ENCODE data around the gene CXorf58. TPM values are rescaled to one million over a fixed set of nuclear protein-coding genes. Genes with fewer than 3 reads are reported as not detected.
A peak's percentile ranks its signal among the peaks of the same experiment; 100 is the strongest.

Gene CXorf58
- total and polyA plus RNA-seq, 2 of the 8 experiments (the other 6 are each of a cell fraction or from before 2014, with no cell fraction given), result 0.05 TPM; not detected in 1

- Histone ChIP-seq H2BK20ac (ENCODE audit: low read length) (no peak overlapping the region), H3K36me3 (ENCODE audit: control insufficient read depth in 2 of 4, insufficient read depth in 4 of 4, low read length in 3 of 4) (no peaks in the 10 kb centered on the region), H3K9ac (replicated peaks in 1 of 4; ENCODE audit: extremely low read depth in 1 of 4, low read depth in 3 of 4, low read length in 3 of 4) (no peak overlapping the region), H3K23ac (ENCODE audit: insufficient read length) (no peak overlapping the region), H3K18ac (ENCODE audit: extremely low read depth, low read length) (no peak overlapping the region), H4K5ac (ENCODE audit: insufficient read length, low read depth, low read length) (no peak overlapping the region), H2BK15ac (ENCODE audit: low read length) (no peak overlapping the region), H3K56ac (replicated peaks; ENCODE audit: insufficient read length, low read depth, low read length) (no peak overlapping the region), H4K20me1 (replicated peaks in 1 of 2; ENCODE audit: control insufficient read depth in 1 of 2, insufficient read depth in 2 of 2, low read length in 2 of 2) (no peaks in the 10 kb centered on the region), H3K79me2 (ENCODE audit: control insufficient read depth in 1 of 2, insufficient read depth in 2 of 2, low read length in 2 of 2) (peaks cover 0 to 41% of the 10 kb centered on the region in 2 experiments; a peak in 2 of 4 replicates), H3K79me1 (ENCODE audit: low read depth, low read length) (no peaks in the 10 kb centered on the region), H2AK5ac (ENCODE audit: low read depth, low read length) (no peak overlapping the region), H3K9me3 (ENCODE audit: insufficient read depth in 2 of 2, low read depth in 1 of 2, low read length in 1 of 2) (no peaks in the 10 kb centered on the region), H2BK12ac (ENCODE audit: low read depth, low read length) (no peak overlapping the region), H2AFZ (ENCODE audit: low read length) (no peak overlapping the region), H2BK5ac (ENCODE audit: low read depth, low read length) (no peak overlapping the region), H3K27ac (ENCODE audit: low read depth, low read length) (no peak overlapping the region), H2BK120ac (replicated peaks; ENCODE audit: low read depth, low read length) (no peak overlapping the region), H3K4me1 (replicated peaks in 1 of 4; ENCODE audit: control insufficient read depth in 3 of 4, insufficient read depth in 4 of 4, low read length in 3 of 4) (peaks cover 2 to 11% (median 3%) of the 10 kb centered on the region in 4 experiments; a peak in 3 of 7 replicates), H4K8ac (ENCODE audit: extremely low read depth, insufficient read depth, low read length) (no peak overlapping the region), H3K14ac (ENCODE audit: insufficient read length) (no peak overlapping the region), H3K4me3 (ENCODE audit: extremely low read depth in 1 of 4, insufficient read depth in 2 of 4, low read depth in 3 of 4, low read length in 4 of 4) (no peak overlapping the region), H3K4me2 (ENCODE audit: insufficient read depth in 1 of 2, low read depth in 2 of 2, low read length in 2 of 2) (no peak overlapping the region), H3K23me2 (ENCODE audit: low read depth, low read length) (no peaks in the 10 kb centered on the region), H3K27me3 (replicated peaks in 1 of 4; ENCODE audit: control insufficient read depth in 3 of 4, extremely low read depth in 1 of 4, insufficient read depth in 3 of 4, low read length in 3 of 4) (no peaks in the 10 kb centered on the region), H3K4ac (replicated peaks; ENCODE audit: insufficient read length, low read depth, low read length) (no peak overlapping the region), H4K91ac (replicated peaks; ENCODE audit: insufficient read length, low read length) (no peak overlapping the region)
- ChIA-PET POLR2A (ENCODE audit: partially characterized antibody) (interaction anchor here (0.5 to 1.8 kb wide), 3 partner anchors 119 to 145 kb away, joined by 3 to 6 read pairs (median 5); partner anchors contain the start of gene SAT1), CTCF (ENCODE audit: partially characterized antibody) (interaction anchor here (0.6 to 3.3 kb wide), 29 partner anchors 12 to 349 kb away, joined by 3 to 33 read pairs (median 4); partner anchors contain the start of genes ACOT9 and SAT1)
- DNase-seq (ENCODE audit: low read depth in 1 of 2, low spot score in 2 of 2), result no peak
- FAIRE-seq, result no peak
- WGBS, 2 experiments (ENCODE audit: extremely low coverage in 1 of 2, insufficient coverage in 1 of 2, insufficient read length in 1 of 2, insufficient replicate concordance in 2 of 2, low coverage in 1 of 2, low lambda C conversion rate in 2 of 2, missing lambda C conversion rate in 1 of 2), result 19% methylated on average over 2 of the region's 2 CpGs; no CpG with 5 or more reads in 1 of the 2 experiments
- TF ChIP-seq HDAC6 (IDR thresholded peaks at IDR 0.05; ENCODE audit: low read depth, low read length) (no peak), ATF3 (IDR thresholded peaks at IDR 0.05; ENCODE audit: insufficient read depth, low read depth, low read length) (no peak), MAFK (IDR thresholded peaks at IDR 0.05; ENCODE audit: low read depth, low read length) (no peak), SAP30 (IDR thresholded peaks at IDR 0.05; ENCODE audit: insufficient read depth, insufficient replicate concordance, low read length) (no peak), KDM4A (IDR thresholded peaks at IDR 0.05; ENCODE audit: low read depth, low read length, severe bottlenecking) (no peak), EGR1 (IDR thresholded peaks at IDR 0.05; ENCODE audit: borderline replicate concordance, low read depth, low read length) (no peak), EP300 (IDR thresholded peaks at IDR 0.05; ENCODE audit: borderline replicate concordance in 1 of 2, low read depth in 2 of 2, low read length in 2 of 2) (no peak), RAD21 (IDR thresholded peaks at IDR 0.05 in 1 of 2, conservative IDR thresholded peaks at IDR 0.05 in 1 of 2; ENCODE audit: low read depth in 2 of 2, low read length in 2 of 2) (peak; percentile 70 to 71), BCL11A (IDR thresholded peaks at IDR 0.05; ENCODE audit: low read depth in 2 of 2, low read length in 2 of 2) (no peak), EZH2 (IDR thresholded peaks at IDR 0.05; ENCODE audit: low read depth, low read length, severe bottlenecking) (no peak), ZNF274 (IDR thresholded peaks at IDR 0.05; ENCODE audit: borderline replicate concordance, extremely low read depth, low read length) (no peak)
Observed at GRCh38 chrX:23902419-23902818, 5.4 kb upstream of the CXorf58 start.
